HG03571 (cell line): ENCODE measurements around the gene AKR1C2.
"Not testable (repeated sequence)": the region's sequence is repeated elsewhere in the genome, so short reads cannot be mapped to it uniquely, and the experiment has no call there.

Source experiments
- ATAC-seq: cut with Tn5 transposase; IDR thresholded peaks from one replicate; pipeline ENCODE4 v1.9.1; 2021; ENCODE audit not compliant: unreplicated experiment

Gene AKR1C2

DNA sequence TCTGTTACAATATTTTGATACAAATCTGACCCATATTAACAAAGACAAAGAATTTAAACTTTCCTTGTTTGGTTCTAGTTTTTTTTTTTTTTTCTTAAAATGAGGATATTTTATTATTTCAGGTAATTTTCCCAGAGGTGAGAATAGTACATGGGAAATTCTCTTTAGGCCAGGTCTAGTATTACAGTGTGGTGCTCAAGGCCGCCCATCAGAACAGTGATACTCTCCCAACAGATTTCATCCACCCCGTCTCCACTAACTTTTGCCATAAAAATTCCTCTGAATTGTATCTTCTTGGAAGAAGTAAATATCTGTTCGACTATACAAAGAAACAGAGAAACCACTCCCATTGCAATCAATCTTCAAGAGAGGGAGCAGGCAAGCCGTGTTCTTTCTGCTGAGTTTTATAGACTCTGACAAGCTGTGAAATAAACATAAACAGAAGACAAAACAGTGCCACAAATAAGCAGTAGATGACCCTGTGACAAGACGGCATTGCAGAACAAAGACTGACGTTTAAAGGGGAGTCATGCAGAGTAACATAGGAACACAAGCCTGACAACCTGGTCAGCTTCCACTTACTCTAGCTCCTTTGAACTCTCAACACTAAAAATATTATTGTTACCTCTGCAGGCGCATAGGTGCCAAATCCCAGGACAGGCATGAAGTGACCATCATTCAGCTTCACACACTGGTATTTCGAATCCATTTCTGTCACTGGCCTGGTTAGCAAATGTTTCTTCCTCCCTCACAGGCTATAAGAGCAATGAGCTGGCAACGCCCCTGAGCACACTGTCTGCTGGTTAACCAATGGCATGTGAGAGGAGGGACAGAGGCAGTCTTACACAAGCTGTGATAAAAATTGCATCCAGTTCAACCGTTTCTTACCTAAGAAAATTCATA lies at the start of gene AKR1C2:
Gene AKR1C2 (minus strand): TSS at position 731 of the 903 bp plus-strand sequence. CDS start 22 bp downstream, at position 709.
- ATAC-seq, result not testable (repeated sequence)

DNA sequence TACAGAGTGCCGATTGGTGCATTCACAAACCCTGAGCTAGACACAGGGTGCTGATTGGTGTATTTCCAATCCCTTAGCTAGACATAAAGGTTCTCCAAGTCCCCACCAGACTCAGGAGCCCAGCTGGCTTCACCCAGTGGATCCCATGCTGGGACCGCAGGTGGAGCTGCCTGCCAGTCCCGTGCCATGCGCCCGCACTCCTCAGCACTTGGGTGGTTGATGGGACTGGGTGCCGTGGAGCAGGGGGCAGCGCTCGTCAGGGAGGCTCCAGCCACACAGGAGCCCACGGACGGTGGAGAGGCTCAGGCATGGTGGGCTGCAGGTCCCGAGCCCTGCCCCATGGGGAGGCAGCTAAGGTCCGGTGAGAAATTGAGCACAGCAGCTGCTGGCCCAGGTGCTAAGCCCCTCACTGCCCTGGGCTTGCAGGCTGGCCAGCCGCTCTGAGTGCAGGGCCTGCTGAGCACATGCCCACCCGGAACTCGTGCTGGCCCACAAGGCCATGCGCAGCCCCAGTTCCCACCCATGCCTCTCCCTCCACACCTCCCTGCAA lies 49.4 kb upstream of the AKR1C2 start:
- ATAC-seq, result not testable (repeated sequence)

DNA sequence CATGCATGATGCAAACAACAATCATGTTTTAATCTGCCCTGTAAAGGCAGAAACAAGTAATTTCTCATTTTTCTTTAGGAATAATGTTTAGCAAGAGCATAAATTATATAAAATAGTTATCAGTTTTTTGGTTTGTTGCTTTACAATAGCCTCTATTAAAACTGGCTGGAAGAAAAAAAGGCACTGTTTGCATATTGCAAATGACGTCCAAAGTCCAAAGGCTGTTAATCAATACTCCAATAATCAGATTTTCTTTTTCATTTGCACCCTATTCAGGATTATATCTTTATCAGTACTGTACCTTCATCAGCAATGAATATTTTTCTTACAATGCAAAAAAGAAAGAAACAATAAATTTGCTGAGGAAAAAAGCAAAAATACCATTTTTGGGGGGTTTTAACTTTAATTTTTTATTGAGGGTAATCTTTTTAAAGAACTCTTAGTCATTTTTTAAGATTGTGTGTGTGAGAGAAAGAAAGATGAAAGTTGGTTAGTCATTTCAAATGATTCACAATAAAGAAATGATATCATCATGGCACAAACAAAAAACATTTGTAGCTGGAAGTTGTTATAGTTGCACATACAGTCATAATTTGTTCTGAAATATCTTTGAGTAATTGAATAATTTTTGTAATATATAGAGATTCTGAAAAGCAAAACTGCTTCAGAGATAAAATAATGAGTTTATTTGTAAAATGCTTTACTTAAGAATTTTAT lies 44.4 kb upstream of the AKR1C2 start:
- ATAC-seq, result no peak

GRCh38 chr10:5047055-5047454 lies 43.4 kb upstream of the AKR1C2 start:
- ATAC-seq, result not testable (repeated sequence)

DNA sequence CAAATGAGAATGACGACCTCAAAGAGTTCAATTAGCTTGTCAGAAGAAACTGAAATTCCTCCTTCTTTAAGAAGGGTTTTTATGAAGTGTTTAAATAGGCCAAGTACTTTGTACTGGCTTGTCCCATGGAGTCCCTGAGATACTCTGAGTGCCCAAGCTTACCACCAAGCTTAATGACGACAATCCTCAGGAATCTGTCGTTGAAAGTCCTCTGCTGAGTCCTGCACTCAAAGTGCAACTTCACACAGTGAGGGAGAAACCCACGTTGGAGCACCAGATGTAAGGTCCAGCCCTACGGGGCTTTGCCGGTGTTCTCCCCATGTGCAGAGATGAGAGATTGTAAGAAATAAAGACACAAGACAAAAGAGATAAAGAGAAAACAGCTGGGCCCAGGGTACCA lies 42.8 kb upstream of the AKR1C2 start:
- ATAC-seq, result no peak

DNA sequence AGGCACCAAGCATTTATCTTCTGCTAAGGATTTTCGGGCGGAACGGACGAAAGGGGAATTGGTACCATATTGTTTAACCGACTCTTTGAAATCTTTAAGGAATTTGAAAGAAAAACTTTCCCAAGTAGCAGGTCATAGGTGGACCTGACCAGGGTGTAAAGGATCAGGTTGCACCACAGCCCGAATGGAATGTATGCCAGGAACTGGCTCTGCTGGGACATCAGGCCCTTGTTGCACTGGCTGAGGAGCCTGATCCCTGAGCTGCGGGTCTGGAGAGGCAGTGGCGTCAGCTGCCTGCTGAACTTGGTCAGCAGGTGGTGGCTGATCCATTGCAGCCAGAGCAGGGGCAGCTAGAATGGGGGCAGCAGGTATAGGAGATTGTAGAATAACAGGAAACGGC lies 41.4 kb upstream of the AKR1C2 start:
- no peak for ATAC-seq

DNA sequence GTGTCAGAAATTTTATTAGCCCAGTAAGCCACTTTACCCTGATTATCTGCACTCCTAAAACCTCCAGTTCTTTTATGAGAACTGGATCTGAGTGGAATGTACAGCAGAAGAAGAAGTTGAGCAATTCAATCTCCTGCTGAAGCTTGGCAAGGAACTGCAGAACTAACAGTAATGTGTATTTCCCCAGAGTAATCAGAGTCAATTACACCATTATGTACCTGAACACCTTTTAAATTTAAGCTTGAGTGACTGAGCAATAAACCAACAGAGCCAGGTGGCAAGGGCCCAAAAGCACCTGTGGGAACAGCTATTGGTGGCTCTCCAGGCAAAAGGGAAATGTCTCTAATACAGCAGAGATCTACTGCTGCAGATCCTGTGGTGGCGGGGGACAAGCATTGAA lies 40.1 kb upstream of the AKR1C2 start:
- ATAC-seq, result no peak

GRCh38 chr10:5042922-5043321 lies 39.3 kb upstream of the AKR1C2 start:
- no peak for ATAC-seq

DNA sequence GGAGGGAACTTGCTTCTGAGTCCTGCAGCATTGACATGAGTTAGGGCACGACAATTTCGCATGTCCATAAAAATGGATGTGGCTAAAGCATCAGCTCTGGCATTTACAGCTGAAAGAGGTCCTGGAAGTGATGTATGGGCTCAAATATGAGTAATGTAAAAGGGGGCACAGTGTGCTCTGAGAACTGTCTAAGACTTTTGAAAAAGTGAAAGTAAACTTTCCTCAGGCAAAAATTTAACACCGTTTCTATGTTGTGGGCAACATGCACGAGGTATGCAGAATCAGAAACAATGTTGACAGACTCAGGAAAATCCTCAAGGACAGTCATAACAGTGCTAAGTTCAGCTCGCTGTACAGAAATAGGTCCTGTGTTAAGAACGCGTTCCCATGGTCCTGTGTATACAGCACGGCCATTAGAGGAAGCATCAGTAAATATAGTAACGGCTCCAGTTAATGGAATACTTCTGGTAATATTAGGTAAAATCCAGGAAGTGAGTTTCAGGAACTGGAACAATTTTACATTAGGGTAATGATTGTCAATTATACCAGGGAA lies 37.9 kb upstream of the AKR1C2 start:
- ATAC-seq, result no peak

- ATAC-seq, result no peak
These were observed 37.3 kb upstream of the AKR1C2 start for GRCh38 chr10:5040781-5041470.

DNA sequence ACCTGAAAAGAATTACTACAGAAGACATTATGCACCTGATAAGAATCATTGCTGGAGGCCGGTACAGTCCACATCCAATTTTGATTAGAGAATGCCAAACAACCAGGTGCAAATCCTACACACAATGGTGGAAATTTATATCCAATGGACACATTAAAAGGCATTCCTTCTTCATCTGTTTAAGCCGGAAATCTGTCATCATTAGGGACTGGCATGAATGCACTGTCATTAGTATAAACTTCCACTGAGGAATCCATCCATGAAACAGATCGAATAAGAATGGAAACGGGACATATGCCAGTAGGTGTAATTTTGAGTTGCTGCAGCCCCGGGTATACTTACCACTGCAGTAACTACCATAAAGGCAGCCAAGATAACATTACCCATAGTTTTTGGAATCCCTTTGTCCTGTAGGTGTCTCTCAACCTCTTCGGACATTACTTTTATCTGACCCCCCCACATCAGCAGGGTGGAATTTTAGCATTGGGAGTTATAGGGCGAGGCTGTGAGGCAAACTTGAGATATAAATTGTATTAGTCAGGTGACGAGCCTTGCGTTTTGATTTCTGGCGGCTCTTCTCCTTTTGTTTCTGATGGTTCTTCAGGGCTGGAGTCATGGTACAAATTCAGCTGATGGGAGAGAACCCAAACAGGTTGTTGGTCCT lies 36.5 kb upstream of the AKR1C2 start:
- no peak for ATAC-seq

GRCh38 chr10:5038733-5039132 lies 35.1 kb upstream of the AKR1C2 start:
- no peak for ATAC-seq

- ATAC-seq, result no peak
These were observed 34.4 kb upstream of the AKR1C2 start for GRCh38 chr10:5038101-5038500.

- ATAC-seq, result no peak
These were observed 32.9 kb upstream of the AKR1C2 start for GRCh38 chr10:5036511-5036910.

DNA sequence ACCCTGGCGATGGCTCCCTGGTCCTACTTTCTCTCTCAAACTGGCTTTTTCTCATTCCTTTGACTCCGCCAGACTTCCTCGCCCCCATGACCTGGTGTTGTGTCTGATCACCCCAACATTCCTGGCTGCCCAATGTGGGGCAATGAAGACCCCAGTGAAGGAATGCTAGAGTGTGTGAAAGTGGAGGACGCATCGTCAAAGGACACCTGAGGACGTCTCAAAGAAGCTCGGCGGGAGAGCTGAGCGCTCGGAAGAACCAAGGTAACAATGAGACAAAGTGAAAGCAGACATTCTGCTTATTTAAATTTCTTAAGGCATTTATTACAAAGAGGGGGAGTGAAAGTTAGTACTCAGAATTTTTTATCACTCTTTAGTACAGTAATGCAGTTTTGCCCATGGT lies 31.7 kb upstream of the AKR1C2 start:
- ATAC-seq, result no peak

DNA sequence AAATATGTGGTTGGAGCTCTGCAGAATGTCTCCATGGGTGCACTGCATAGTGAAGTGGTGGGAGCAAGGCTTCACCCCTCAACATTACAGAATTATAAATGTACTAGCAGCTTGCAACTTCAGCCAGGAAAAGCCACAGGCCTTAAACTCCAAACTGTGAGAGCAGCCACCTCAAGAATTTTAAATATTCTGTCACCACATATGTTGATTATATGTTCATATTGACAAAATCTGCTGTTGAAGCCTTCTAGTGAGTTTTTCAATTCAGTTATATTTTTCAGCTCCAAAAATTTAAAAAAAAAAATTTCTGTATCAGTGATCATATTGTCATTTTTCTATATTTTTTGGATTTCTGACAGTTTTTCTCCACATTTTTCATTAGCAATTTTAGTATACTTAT lies 30.9 kb upstream of the AKR1C2 start:
- ATAC-seq, result no peak

- no peak for ATAC-seq
These were observed 29.6 kb upstream of the AKR1C2 start for GRCh38 chr10:5033061-5033778.

- not testable (repeated sequence) for ATAC-seq
These were observed 28.8 kb upstream of the AKR1C2 start for GRCh38 chr10:5032444-5032843.

- ATAC-seq, result not testable (repeated sequence)
These were observed 27.9 kb upstream of the AKR1C2 start for GRCh38 chr10:5031588-5031987.

DNA sequence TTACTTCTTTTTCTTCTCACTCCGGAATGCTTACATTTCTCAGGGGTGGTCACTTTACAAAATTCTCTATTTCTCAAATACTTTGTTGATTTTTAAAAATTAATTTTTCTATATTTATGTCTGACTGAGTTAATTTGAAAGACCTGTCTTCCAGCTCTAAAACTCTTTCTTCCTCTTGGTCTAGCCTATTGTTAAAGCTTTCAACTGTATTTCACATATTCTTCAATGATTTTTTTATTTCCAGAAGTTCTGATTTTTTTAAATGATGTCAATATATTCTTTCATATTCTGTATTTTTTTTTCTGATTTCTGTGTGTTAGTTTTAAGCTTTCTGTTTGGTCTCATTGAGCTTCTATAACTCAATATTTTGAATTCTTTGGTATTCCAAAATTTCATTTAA lies 27.3 kb upstream of the AKR1C2 start:
- no peak for ATAC-seq
